Measurements from ENCODE around the gene SCAMP3.

DNA sequence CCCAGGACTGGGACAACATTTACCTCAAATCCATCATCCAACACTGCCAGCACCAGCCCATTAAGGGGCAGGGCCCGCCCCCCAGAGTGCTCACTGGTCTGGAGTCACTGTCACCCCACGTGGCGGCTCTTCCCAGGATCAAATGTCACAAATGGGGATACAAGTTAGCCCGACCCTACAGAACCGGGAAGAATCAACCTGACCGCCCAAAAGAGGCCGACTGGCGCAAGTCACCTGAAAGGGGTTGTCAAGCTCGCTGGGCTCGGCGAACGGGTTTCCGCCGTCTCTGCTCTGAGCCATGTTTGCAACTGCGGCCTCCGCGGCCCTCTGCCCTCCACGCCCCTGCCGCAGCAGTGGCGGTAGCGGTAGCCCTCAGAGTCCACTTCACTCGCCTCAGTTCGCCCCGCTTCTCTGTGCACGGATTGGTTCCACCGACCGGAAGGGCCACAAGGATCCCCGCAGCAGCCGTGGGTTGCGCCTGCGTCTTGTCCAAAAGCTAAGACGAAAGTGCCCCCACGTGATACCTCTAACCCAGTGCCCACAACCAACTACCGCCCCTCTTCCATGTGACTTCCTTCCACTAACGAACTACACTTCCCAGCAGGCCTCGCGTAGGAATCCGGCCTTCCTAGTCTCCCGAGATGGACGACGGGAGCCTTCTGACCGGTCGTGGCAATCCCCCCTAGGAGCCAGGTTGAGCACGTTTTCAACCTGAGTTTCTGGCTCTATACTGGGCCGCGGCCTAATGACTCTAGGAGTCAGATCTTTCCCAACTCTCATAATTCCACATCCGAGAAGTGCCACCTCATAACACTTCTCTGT lies at the start of gene SCAMP3:
- TF ChIP-seq ZFX (IDR thresholded peaks at IDR 0.05; ENCODE audit: borderline replicate concordance) (no peak), CTCF (IDR thresholded peaks at IDR 0.05) (peak; percentile 17; the same call in 1 of the 2 replicates)

All from 22Rv1 (cell line).